Measurements from ENCODE around the gene NFASC. TPM values are rescaled to one million over a fixed set of nuclear protein-coding genes. Genes with fewer than 3 reads are reported as not detected.

NFASC gene
- total and polyA plus RNA-seq, 2 donors from 2014 or later: 23.2 to 29.9 TPM

GRCh38 chr1:204931313-204931712 is 60.7 kb downstream of the NFASC start:
- Histone ChIP-seq H3K9ac (ENCODE audit: low read length in 3 of 3) (no peak overlapping the region), H3K36me3 (ENCODE audit: control insufficient read depth in 2 of 3, insufficient read depth in 3 of 3, low read length in 3 of 3) (no peaks in the 10 kb centered on the region), H3K4me1 (ENCODE audit: control insufficient read depth in 2 of 3, insufficient read depth in 2 of 3, low read depth in 1 of 3, low read length in 3 of 3) (no peaks in the 10 kb centered on the region), H3K27me3 (ENCODE audit: control insufficient read depth, insufficient read depth, low read length) (no peaks in the 10 kb centered on the region), H3K27ac (ENCODE audit: low read depth in 2 of 2, low read length in 2 of 2) (no peak overlapping the region), H3K4me3 (ENCODE audit: low read length in 3 of 3) (no peak overlapping the region), H3K9me3 (ENCODE audit: control insufficient read depth in 2 of 3, insufficient read depth in 1 of 3, low read length in 3 of 3) (no peaks in the 10 kb centered on the region)
- DNase-seq (no peak), FAIRE-seq (no peak)
- TF ChIP-seq CTCF (IDR thresholded peaks at IDR 0.05; ENCODE audit: borderline replicate concordance, extremely low read depth, insufficient read depth): no peak
- intact Hi-C loops (cut with DNase I): no loop called here

GRCh38 chr1:204931768-204932572 is 61.3 kb downstream of the NFASC start:
- Histone ChIP-seq H3K36me3 (ENCODE audit: control insufficient read depth in 2 of 3, insufficient read depth in 3 of 3, low read length in 3 of 3) (no peaks in the 10 kb centered on the region), H3K27me3 (ENCODE audit: control insufficient read depth, insufficient read depth, low read length) (no peaks in the 10 kb centered on the region), H3K27ac (ENCODE audit: low read depth in 2 of 2, low read length in 2 of 2) (no peak overlapping the region), H3K9me3 (ENCODE audit: control insufficient read depth in 2 of 3, insufficient read depth in 1 of 3, low read length in 3 of 3) (no peaks in the 10 kb centered on the region), H3K4me3 (ENCODE audit: low read length in 3 of 3) (no peak overlapping the region), H3K9ac (ENCODE audit: low read length in 3 of 3) (no peak overlapping the region), H3K4me1 (ENCODE audit: control insufficient read depth in 2 of 3, insufficient read depth in 2 of 3, low read depth in 1 of 3, low read length in 3 of 3) (no peaks in the 10 kb centered on the region)
- intact Hi-C loops (cut with DNase I): no loop called here
- FAIRE-seq: no peak
- no peak for DNase-seq
- no peak for TF ChIP-seq CTCF (IDR thresholded peaks at IDR 0.05; ENCODE audit: borderline replicate concordance, extremely low read depth, insufficient read depth)

DNA sequence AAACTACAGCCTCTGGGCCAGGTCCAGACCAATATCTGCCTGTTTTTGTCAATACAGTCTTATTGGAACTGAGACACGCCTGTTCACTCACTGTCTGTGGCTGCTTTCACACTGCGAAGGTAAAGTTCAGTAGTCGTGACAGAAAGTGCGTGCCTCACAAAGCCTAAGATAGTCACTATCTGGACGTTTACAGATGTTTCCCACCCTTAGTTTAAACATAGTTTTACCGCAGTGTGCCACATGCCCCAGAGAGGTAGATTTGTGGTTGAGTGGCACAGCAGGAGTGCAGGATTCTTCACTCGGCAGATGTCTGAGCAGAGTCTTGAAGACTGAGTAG is 61.9 kb downstream of the NFASC start:
- Histone ChIP-seq H3K4me1 (ENCODE audit: control insufficient read depth in 2 of 3, insufficient read depth in 2 of 3, low read depth in 1 of 3, low read length in 3 of 3) (no peaks in the 10 kb centered on the region), H3K36me3 (ENCODE audit: control insufficient read depth in 2 of 3, insufficient read depth in 3 of 3, low read length in 3 of 3) (no peaks in the 10 kb centered on the region), H3K4me3 (ENCODE audit: low read length in 3 of 3) (no peak overlapping the region), H3K27ac (ENCODE audit: low read depth in 2 of 2, low read length in 2 of 2) (no peak overlapping the region), H3K9ac (ENCODE audit: low read length in 3 of 3) (no peak overlapping the region), H3K27me3 (ENCODE audit: control insufficient read depth, insufficient read depth, low read length) (no peaks in the 10 kb centered on the region), H3K9me3 (ENCODE audit: control insufficient read depth in 2 of 3, insufficient read depth in 1 of 3, low read length in 3 of 3) (no peaks in the 10 kb centered on the region)
- intact Hi-C loops (cut with DNase I): no loop called here
- TF ChIP-seq CTCF (IDR thresholded peaks at IDR 0.05; ENCODE audit: borderline replicate concordance, extremely low read depth, insufficient read depth): no peak
- DNase-seq (no peak), FAIRE-seq (no peak)

DNA sequence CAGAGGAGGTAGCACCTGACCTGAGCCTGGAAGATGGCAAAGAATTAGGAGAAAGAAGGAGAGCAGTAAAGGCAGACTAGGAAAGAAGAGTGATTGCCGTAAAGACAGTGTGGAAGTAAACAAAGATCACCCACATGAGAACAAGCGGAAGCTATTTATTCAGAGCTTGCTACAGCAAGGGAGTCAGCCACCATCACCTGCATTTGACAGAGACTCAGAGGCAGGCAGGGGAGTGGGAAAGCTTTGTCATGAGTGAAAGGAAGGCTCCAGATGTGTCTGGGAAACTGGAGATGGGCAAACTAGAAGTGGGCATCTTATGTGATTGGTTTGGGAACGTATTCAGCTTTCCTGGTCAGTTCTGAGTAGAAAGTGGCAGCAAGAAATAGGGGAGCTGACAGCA is 64.5 kb downstream of the NFASC start:
- DNase-seq (no peak), FAIRE-seq (no peak)
- H3K27me3 ChIP-seq (ENCODE audit: control insufficient read depth, insufficient read depth, low read length): no peaks in the 10 kb centered on the region
- intact Hi-C loops (cut with DNase I): no loop called here
- TF ChIP-seq CTCF (IDR thresholded peaks at IDR 0.05; ENCODE audit: borderline replicate concordance, extremely low read depth, insufficient read depth): no peak
- no peak overlapping the region for H3K4me3 ChIP-seq (ENCODE audit: low read length in 3 of 3)
- no peaks in the 10 kb centered on the region for H3K4me1 ChIP-seq (ENCODE audit: control insufficient read depth in 2 of 3, insufficient read depth in 2 of 3, low read depth in 1 of 3, low read length in 3 of 3)
- H3K36me3 ChIP-seq (ENCODE audit: control insufficient read depth in 2 of 3, insufficient read depth in 3 of 3, low read length in 3 of 3): no peaks in the 10 kb centered on the region
- no peak overlapping the region for H3K9ac ChIP-seq (ENCODE audit: low read length in 3 of 3)
- H3K27ac ChIP-seq (ENCODE audit: low read depth in 2 of 2, low read length in 2 of 2): no peak overlapping the region
- H3K9me3 ChIP-seq (ENCODE audit: control insufficient read depth in 2 of 3, insufficient read depth in 1 of 3, low read length in 3 of 3): no peaks in the 10 kb centered on the region

Data from kidney (tissue), 14 donors.